DND-41 (cell line): ENCODE data around the gene AUH.

Experiments
- ATAC-seq: fragments of 200-7000 bp; cut with Tn5 transposase; 3 replicates; pipeline ENCODE4 v1.9.1; 2021; ENCODE audit warnings: low read depth; ENCODE audit not compliant: insufficient read depth
- DNase-seq: peaks from one replicate; pipeline ENCODE4 v3.0.0-alpha.2; 2020
- H2AFZ ChIP-seq: 2 replicates; pipeline ENCODE4 v1.6.0; 2012; ENCODE audit warnings: low read depth, low read length
- H3K27ac ChIP-seq: 2 replicates; pipeline ENCODE4 v1.5.1; 2012; ENCODE audit warnings: low read length, inconsistent platforms
- H3K27me3 ChIP-seq: fragments of 200-600 bp; sonication (generic); 2 replicates; pipeline ENCODE4 v1.6.0; 2012; ENCODE audit warnings: low read length, mild to moderate bottlenecking, inconsistent platforms; ENCODE audit not compliant: insufficient read depth, poor library complexity
- H3K36me3 ChIP-seq: 2 replicates; pipeline ENCODE4 v1.5.1; 2012; ENCODE audit warnings: low read length, inconsistent platforms; ENCODE audit not compliant: insufficient read depth
- H3K4me1 ChIP-seq: 2 replicates; pipeline ENCODE4 v1.5.1; 2012; ENCODE audit warnings: mild to moderate bottlenecking, low read length; ENCODE audit not compliant: insufficient read depth
- H3K4me2 ChIP-seq: 2 replicates; pipeline ENCODE4 v1.6.0; 2012; ENCODE audit warnings: mild to moderate bottlenecking, moderate library complexity, low read length, inconsistent platforms; ENCODE audit not compliant: insufficient read depth
- H3K4me3 ChIP-seq, 2 experiments: fragments of 200-600 bp in 1 of 2; shearing (Covaris generic) in 1 of 2; 2 replicates each; pipeline ENCODE4 v1.5.1; 2012 to 2016; ENCODE audit warnings: inconsistent platforms in 2 of 2, low read length in 2 of 2, mild to moderate bottlenecking in 2 of 2, low read depth in 1 of 2, moderate library complexity in 1 of 2
- H3K79me2 ChIP-seq: 2 replicates; pipeline ENCODE4 v1.6.0; 2012; ENCODE audit warnings: low read length, inconsistent platforms; ENCODE audit not compliant: insufficient read depth
- H3K9ac ChIP-seq: 2 replicates; pipeline ENCODE4 v1.6.0; 2012; ENCODE audit warnings: low read depth, mild to moderate bottlenecking, inconsistent platforms, low read length, moderate library complexity
- H3K9me3 ChIP-seq: 2 replicates; pipeline ENCODE4 v1.5.1; 2012; ENCODE audit warnings: low read length, moderate library complexity, mild to moderate bottlenecking, inconsistent platforms; ENCODE audit not compliant: insufficient read depth, severe bottlenecking
- H4K20me1 ChIP-seq: 2 replicates; pipeline ENCODE4 v1.6.0; 2012; ENCODE audit warnings: low read length; ENCODE audit not compliant: insufficient read depth
- CTCF ChIP-seq: IDR thresholded peaks from 2 replicates; pipeline ENCODE4 v1.5.1; 2012; ENCODE audit warnings: borderline replicate concordance, low read length, moderate library complexity, mild to moderate bottlenecking; ENCODE audit not compliant: poor library complexity, severe bottlenecking; ENCODE audit errors: extremely low read depth
- EZH2 ChIP-seq: IDR thresholded peaks from 3 replicates; pipeline ENCODE4 v1.6.1; 2012; ENCODE audit warnings: borderline replicate concordance, low read depth, mild to moderate bottlenecking, moderate library complexity, low read length, inconsistent platforms; ENCODE audit not compliant: severe bottlenecking

Gene AUH

DNA sequence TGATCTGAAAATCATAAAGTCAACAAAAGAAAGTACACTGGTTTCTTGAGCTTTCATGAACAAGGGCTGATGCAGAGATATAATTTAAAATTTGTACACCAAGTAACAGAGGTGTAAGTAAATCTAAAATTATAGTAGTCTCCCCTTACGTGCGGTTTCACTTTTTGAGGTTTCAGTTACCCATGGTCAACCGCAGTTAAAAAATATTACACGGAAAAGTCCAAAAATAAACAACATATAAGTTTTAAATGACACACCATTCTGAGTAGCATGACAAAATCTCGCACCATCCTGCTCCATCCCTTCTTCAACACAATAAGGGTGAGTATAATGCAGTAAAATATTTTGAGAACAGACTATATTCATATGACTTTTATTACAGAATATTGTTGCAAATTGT, 54.4 kb downstream of the AUH start:
- Histone ChIP-seq H3K36me3 (no peaks in the 10 kb centered on the region), H3K27me3 (no peaks in the 10 kb centered on the region), H3K4me1 (no peaks in the 10 kb centered on the region), H3K4me3 (no peak overlapping the region), H3K9me3 (no peaks in the 10 kb centered on the region), H4K20me1 (0 out of 2 replicates have a peak, but pooled peaks cover 3% of the 10 kb centered on the region), H3K9ac (no peak overlapping the region), H3K79me2 (no peaks in the 10 kb centered on the region), H2AFZ (no peak overlapping the region), H3K27ac (no peak overlapping the region), H3K4me2 (no peak overlapping the region)
- DNase-seq (no peak), ATAC-seq (no peak)
- TF ChIP-seq CTCF: no peak
- TF ChIP-seq EZH2: no peak

GRCh38 chr9:91306296-91306630, 55.5 kb downstream of the AUH start:
- H4K20me1 ChIP-seq: 0 out of 2 replicates have a peak, but pooled peaks cover 3% of the 10 kb centered on the region
- H3K27me3 ChIP-seq: no peaks in the 10 kb centered on the region
- H3K79me2 ChIP-seq: no peaks in the 10 kb centered on the region
- no peaks in the 10 kb centered on the region for H3K9me3 ChIP-seq
- H3K4me2 ChIP-seq: no peak overlapping the region
- no peak overlapping the region for H3K9ac ChIP-seq
- H2AFZ ChIP-seq: no peak overlapping the region
- H3K4me3 ChIP-seq: no peak overlapping the region
- H3K27ac ChIP-seq: no peak overlapping the region
- H3K4me1 ChIP-seq: no peaks in the 10 kb centered on the region
- no peak for ATAC-seq
- DNase-seq: no peak
- no peak for TF ChIP-seq EZH2
- no peak for TF ChIP-seq CTCF
- no peaks in the 10 kb centered on the region for H3K36me3 ChIP-seq

DNA sequence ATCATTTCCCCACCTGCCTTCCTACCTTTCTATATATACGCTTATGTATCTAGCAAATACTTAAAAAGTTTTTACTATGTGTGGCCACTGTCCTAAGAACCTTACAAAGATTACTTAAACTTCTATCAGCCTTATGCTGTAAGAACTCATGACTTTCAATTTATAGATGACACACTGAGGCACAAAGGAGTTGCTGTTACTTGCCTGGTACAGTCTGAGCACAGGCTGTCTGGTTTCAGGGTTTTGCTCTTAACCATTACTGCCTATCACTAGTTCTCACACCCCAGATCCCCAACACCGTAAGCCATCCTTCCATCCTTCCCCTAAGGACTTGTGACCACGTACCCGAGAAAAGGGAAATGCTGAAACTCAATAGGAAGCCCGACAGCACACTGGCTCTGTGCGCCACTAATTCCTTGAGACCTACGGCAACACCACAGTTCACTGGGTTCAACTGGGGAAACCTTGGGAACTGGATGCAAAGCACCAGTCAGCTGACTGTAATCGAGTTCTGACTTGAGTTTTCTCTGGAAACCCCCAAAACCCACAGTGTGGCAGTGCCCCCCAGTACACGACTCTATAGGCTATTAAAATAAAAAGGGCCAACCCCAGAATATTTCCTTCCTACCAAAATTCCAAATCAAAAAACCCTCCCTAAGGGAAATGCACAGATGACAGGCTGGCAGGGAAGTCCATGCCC, 56.0 kb downstream of the AUH start:
- Histone ChIP-seq H3K79me2 (no peaks in the 10 kb centered on the region), H3K27ac (no peak overlapping the region), H3K36me3 (no peaks in the 10 kb centered on the region), H3K4me3 (no peak overlapping the region), H3K9me3 (no peaks in the 10 kb centered on the region), H3K4me2 (no peak overlapping the region), H3K4me1 (no peaks in the 10 kb centered on the region), H3K9ac (no peak overlapping the region), H3K27me3 (no peaks in the 10 kb centered on the region), H2AFZ (no peak overlapping the region), H4K20me1 (0 out of 2 replicates have a peak, but pooled peaks cover 3% of the 10 kb centered on the region)
- no peak for DNase-seq
- no peak for ATAC-seq
- no peak for TF ChIP-seq EZH2
- no peak for TF ChIP-seq CTCF
